Stimulated activated CD8-positive, alpha-beta memory T cell treated with anti-CD3 and anti-CD28 coated beads, Interleukin-4, amount 100 ng/mL, for 24 hours (primary cell): ENCODE data around the gene EFHD2.

Experiments used
- DNase-seq: peaks from one replicate; pipeline ENCODE4 v3.0.0-alpha.2; 2020; ENCODE audit warnings: low read depth

Gene EFHD2

GRCh38 chr1:15476927-15477326 is 67.2 kb downstream of the EFHD2 start:
- no peak for DNase-seq

GRCh38 chr1:15477646-15478212 is 68.0 kb downstream of the EFHD2 start:
- DNase-seq = no peak
